Trophoblast cell (in vitro differentiated cells and primary cell): ENCODE results near the gene TTI1.

Experiments used
- DNase-seq, 2 donors: peaks; one replicate each; pipeline ENCODE4 v3.0.0-alpha.2; 2016
- H2AFZ ChIP-seq: 2 replicates; pipeline ENCODE4 v1.6.1; 2013; ENCODE audit warnings: low read length, moderate library complexity, mild to moderate bottlenecking; ENCODE audit not compliant: insufficient read depth, poor library complexity
- H2AK5ac ChIP-seq: 2 replicates; pipeline ENCODE4 v1.6.1; 2013; ENCODE audit warnings: mild to moderate bottlenecking, low read length
- H2BK120ac ChIP-seq: 2 replicates; pipeline ENCODE4 v1.6.1; 2013; ENCODE audit warnings: low read length, mild to moderate bottlenecking, moderate library complexity; ENCODE audit not compliant: insufficient read depth, poor library complexity
- H2BK12ac ChIP-seq: 2 replicates; pipeline ENCODE4 v1.6.1; 2013; ENCODE audit warnings: mild to moderate bottlenecking, low read length, moderate library complexity
- H2BK5ac ChIP-seq: 2 replicates; pipeline ENCODE4 v1.6.1; 2013; ENCODE audit warnings: low read length, low read depth, moderate library complexity, mild to moderate bottlenecking; ENCODE audit not compliant: poor library complexity
- H3K14ac ChIP-seq: 2 replicates; pipeline ENCODE4 v1.6.1; 2013; ENCODE audit warnings: mild to moderate bottlenecking, low read length
- H3K18ac ChIP-seq: 2 replicates; pipeline ENCODE4 v1.6.1; 2013; ENCODE audit warnings: mild to moderate bottlenecking, low read length
- H3K23ac ChIP-seq: 2 replicates; pipeline ENCODE4 v1.6.1; 2013; ENCODE audit warnings: low read length
- H3K27ac ChIP-seq: 2 replicates; pipeline ENCODE4 v1.5.1; 2013; ENCODE audit warnings: low read depth, mild to moderate bottlenecking, inconsistent platforms, low read length, moderate library complexity
- H3K27me3 ChIP-seq: 2 replicates; pipeline ENCODE4 v1.6.1; 2013; ENCODE audit warnings: inconsistent platforms, mild to moderate bottlenecking, low read length, moderate library complexity; ENCODE audit not compliant: insufficient read depth
- H3K36me3 ChIP-seq, 2 experiments: 1 replicate in 1 of 2; 2 replicates in 1 of 2; pipeline ENCODE4 v1.6.1; 2013; ENCODE audit warnings: low read length in 2 of 2, mild to moderate bottlenecking in 2 of 2, moderate library complexity in 1 of 2; ENCODE audit not compliant: insufficient read depth in 2 of 2, control insufficient read depth in 1 of 2
- H3K4ac ChIP-seq: 2 replicates; pipeline ENCODE4 v1.6.1; 2013; ENCODE audit warnings: low read depth, mild to moderate bottlenecking, low read length, moderate library complexity
- H3K4me1 ChIP-seq, 2 experiments: 1 replicate in 1 of 2; 2 replicates in 1 of 2; pipeline ENCODE4 v1.6.1; 2013; ENCODE audit warnings: low read length in 2 of 2, mild to moderate bottlenecking in 2 of 2, moderate library complexity in 1 of 2; ENCODE audit not compliant: insufficient read depth in 2 of 2, control insufficient read depth in 1 of 2
- H3K4me2 ChIP-seq: 2 replicates; pipeline ENCODE4 v1.6.1; 2013; ENCODE audit warnings: inconsistent platforms, mild to moderate bottlenecking, low read length, moderate library complexity
- H3K4me3 ChIP-seq: 2 replicates; pipeline ENCODE4 v1.5.1; 2013; ENCODE audit warnings: mild to moderate bottlenecking, low read depth, low read length, inconsistent platforms
- H3K79me1 ChIP-seq: one replicate; pipeline ENCODE4 v1.6.1; 2013; ENCODE audit warnings: low read length
- H3K79me2 ChIP-seq: 2 replicates; pipeline ENCODE4 v1.6.1; 2013; ENCODE audit warnings: low read length, mild to moderate bottlenecking; ENCODE audit not compliant: control insufficient read depth, insufficient read depth, poor library complexity
- H3K9ac ChIP-seq: 2 replicates; pipeline ENCODE4 v1.6.1; 2013; ENCODE audit warnings: mild to moderate bottlenecking, low read length
- H3K9me3 ChIP-seq: 2 replicates; pipeline ENCODE4 v1.6.1; 2013; ENCODE audit warnings: low read depth, mild to moderate bottlenecking, control low read depth, inconsistent platforms, low read length; ENCODE audit not compliant: insufficient read depth
- H4K12ac ChIP-seq: 2 replicates; pipeline ENCODE4 v1.6.1; 2013; ENCODE audit warnings: low read depth, mild to moderate bottlenecking, low read length, moderate library complexity
- H4K8ac ChIP-seq: 2 replicates; pipeline ENCODE4 v1.6.1; 2013; ENCODE audit warnings: low read depth, mild to moderate bottlenecking, low read length, moderate library complexity
- H4K91ac ChIP-seq: one replicate; pipeline ENCODE4 v1.6.1; 2013; ENCODE audit warnings: low read depth, mild to moderate bottlenecking, low read length, moderate library complexity
- WGBS: extraction: QIAGEN DNeasy Blood & Tissue Kit; methylation state at CpG from one replicate; pipeline ENCODE4 v1.1.7; 2013; ENCODE audit warnings: missing lambda C conversion rate; ENCODE audit not compliant: insufficient read length, insufficient coverage; ENCODE audit errors: extremely low coverage; 5-methylcytosine and 5-hydroxymethylcytosine counted together

The TTI1 gene

GRCh38 chr20:37933786-37934633 lies 99.2 kb downstream of the TTI1 start:
- no peak overlapping the region for H2AK5ac ChIP-seq
- no peaks in the 10 kb centered on the region for H3K79me1 ChIP-seq
- H3K27ac ChIP-seq, result no peak overlapping the region
- H3K9me3 ChIP-seq, result peaks cover 3% of the 10 kb centered on the region
- no peak overlapping the region for H2BK5ac ChIP-seq
- no peak overlapping the region for H2BK120ac ChIP-seq
- no peak overlapping the region for H4K91ac ChIP-seq
- H4K12ac ChIP-seq, result no peak overlapping the region
- no peak overlapping the region for H3K4ac ChIP-seq
- H3K23ac ChIP-seq, result no peak overlapping the region
- no peak overlapping the region for H3K4me2 ChIP-seq
- H3K4me1 ChIP-seq, result peaks cover 2 to 5% of the 10 kb centered on the region in 2 experiments
- H3K27me3 ChIP-seq, result no peaks in the 10 kb centered on the region
- H3K18ac ChIP-seq, result no peak overlapping the region
- H3K36me3 ChIP-seq, result no peaks in the 10 kb centered on the region
- H2AFZ ChIP-seq, result no peak overlapping the region
- H3K9ac ChIP-seq, result no peak overlapping the region
- no peak overlapping the region for H4K8ac ChIP-seq
- H3K14ac ChIP-seq, result no peak overlapping the region
- DNase-seq, result no peak
- no peak overlapping the region for H2BK12ac ChIP-seq
- H3K4me3 ChIP-seq, result no peak overlapping the region
- H3K79me2 ChIP-seq, result no peaks in the 10 kb centered on the region
- no CpG with 5 or more reads among the region's 15 CpGs for WGBS
